ENCODE results near the gene LRRC49.

Gene LRRC49

DNA sequence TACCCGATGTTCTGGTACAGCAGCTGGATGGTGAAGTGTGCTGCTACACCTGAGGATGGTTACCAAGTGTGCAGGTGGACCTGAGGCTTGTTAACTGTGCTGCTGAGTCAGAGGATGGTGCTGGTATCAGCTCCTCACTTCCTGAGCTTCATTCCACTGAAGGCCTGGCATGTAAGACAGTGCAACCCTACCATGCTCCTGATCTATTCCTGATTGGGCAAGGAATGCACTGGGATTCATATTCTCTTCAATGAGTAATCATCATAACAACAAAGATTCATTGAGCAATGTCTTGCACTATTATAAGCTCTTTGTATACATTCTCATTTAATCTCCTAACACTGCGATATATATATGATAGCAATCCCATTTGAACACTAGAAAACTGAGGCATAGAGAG, 159.7 kb downstream of the LRRC49 start:
- no peak for DNase-seq (ENCODE audit: low spot score)

DNA sequence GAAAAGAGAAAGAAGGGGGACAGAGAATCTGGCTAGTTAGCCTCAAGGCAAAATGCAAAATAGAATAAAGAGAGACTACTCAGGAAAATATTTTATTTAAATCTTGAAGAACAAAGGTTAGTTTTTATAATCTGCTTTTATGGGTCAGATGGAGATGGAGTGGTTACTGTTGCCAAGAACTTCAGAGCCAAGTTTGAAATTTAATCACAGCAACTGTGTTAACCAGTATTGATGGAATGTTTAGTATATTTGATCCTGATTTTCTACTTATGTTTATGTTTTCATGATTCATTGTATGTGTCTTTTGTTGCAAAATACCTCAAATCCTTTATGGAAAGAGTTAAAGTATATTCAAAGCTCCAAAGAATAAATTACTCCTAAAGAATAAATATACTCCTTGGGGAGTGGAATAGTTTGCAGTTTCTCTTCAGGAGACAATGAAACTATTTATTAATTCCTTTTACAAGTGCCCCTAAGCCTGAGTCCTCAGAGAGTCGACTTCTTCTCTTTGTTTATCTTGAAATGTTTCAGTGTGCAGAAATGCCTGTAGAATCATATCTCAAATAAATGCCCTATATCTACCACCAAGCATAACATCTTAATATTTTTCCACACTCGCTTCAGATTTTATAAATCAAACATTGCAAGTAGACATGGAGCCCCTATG, 161.8 kb downstream of the LRRC49 start:
- no peak for DNase-seq (ENCODE audit: low spot score)

DNA sequence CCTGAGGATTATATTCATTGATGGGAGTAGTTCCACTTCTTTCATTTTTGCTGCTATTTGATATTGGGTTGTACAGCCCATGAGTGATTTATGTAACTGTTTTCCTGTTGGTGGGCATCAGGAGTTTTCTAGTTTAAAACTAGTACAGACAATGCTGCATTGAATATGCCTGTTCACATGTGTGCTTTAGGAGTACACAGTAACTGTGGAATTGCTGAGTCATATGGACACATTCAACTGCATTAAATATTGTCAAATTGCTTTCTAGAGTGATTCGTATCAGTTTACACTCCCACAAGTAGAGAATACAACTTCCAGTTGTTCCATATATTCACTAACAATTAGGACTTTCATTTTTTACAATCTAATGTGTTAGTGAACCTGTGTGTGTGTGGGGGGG, 162.8 kb downstream of the LRRC49 start:
- DNase-seq (ENCODE audit: low spot score): no peak

DNA sequence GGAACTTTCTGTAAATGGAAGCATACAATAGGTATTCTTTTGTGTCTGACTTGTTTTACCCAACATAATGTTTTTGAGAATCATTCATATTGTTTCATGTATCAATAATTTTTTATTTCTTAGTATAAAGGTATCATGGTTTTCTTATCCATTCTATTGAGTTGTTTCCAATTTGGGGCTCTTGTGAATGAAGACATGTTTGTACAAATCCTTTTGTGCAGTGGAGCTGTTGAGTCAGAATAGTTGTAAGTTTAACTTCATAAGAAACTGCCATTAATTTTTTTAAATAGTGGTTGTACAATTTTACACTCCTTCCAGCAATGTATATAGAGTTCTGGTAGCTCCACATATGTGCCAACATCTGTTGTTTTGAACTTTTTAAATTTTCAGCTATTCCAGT, 163.5 kb downstream of the LRRC49 start:
- no peak for DNase-seq (ENCODE audit: low spot score)

DNA sequence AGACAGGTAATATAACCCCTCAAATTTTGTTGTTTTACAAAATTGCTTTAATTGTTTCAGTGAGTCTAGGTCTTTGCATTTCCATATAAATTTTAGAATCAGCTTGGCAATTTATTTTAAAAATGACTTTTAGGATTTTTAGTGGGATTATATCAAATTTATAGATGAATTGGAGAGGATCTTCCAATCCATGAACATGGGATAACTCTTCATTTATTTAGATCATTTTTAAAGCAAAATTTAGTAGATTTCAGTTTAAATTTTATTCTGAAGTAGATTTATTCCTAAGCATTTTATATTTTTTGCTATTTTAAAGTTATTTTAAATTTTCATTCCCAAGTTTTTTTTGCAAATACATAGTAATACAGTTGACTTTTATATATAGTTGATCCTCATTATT, 164.5 kb downstream of the LRRC49 start:
- DNase-seq (ENCODE audit: low spot score): no peak

DNA sequence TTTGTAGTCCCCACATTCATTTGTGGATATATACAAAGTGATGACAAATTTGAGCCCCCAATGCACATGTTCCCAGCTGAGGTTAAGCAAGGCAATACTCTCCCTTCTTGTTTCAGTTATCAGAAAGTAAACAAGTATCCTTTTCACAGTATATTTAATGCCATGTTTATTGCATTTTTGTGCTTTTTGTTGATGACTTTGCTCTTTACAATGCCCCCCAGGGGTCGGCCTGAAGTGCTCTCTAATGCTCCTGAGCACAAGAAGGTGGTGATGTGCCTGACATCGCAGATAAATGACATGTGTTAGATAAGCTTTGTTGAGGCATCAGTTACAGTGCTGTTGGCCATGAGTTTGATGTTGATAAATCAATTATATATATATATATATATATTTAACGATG, 165.0 kb downstream of the LRRC49 start:
- DNase-seq (ENCODE audit: low spot score): no peak

DNA sequence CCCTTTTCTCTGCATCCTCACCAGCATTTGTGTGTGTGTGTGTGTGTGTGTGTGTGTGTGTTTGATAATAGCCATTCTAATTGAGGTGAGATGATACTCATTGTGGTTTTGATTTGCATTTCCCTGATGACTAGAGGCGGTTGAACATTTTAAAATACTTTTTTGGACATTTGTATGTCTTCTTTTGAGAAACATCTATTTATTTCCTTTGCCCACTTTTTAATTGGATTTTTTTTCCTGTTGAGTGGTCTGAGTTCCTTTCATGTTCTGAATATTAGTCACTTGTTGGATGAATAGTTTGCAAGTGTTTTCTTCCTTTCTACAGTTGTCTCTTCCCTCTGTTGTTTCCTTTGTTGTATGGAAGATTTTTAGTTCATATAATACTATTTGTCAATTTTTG, 168.4 kb downstream of the LRRC49 start:
- DNase-seq (ENCODE audit: low spot score): no peak

DNA sequence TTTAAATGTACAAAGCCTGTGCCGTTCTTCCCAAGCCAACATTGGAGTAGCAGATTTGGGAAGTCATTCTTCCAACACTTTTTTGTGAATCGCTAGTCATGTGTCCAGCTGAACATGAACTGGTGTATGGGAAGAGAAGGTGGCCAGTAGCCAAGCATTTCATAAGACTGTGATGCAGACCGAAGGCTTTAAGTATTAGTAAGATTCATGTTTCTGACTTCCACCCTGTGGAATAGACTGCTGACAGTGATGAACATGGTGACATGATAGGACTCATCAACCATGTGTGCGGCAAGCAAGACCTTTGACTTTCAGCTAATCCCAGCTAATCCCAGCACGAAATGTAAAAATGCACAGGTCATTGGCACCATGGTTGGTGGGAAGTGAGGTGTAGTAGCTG, 174.4 kb downstream of the LRRC49 start:
- DNase-seq (ENCODE audit: low spot score): no peak

DNA sequence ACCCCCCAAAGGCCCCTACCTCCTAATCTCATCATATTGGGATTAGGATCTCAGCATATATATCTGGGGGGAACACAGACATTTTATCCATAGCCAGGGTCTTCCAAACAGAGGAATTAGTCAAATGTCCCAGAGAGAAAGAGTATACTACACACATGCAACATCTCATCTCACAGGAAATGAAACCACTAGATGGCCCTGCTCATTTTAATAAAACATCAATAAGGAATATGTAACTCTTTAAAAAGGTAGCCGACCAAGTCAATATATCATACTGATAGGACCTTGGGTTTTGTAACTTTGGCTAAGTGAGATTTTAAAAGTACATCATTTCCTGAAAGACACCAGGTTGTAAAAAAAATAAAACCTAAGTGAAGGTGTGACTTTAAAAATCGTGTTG, 177.1 kb downstream of the LRRC49 start:
- no peak for DNase-seq (ENCODE audit: low spot score)

DNA sequence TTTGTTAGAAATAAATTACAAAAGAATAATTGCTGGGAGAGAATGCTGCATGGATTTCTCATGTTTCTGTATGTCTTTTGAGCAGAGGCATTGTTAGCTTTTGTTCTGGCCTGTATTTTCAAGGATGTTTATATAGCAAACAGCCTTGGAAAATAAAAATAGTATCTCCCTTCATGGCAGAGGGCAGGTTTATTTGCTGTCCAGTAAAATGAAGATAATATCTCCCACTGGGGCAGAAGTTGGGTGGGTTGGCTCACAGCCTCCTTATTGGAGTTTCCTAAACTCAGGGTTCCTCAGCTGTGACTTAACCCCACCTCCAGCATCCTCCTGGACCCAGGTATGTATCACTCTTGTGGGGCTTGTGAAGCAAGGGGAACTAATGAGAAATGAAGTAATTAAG, 178.9 kb downstream of the LRRC49 start:
- DNase-seq (ENCODE audit: low spot score): no peak

DNA sequence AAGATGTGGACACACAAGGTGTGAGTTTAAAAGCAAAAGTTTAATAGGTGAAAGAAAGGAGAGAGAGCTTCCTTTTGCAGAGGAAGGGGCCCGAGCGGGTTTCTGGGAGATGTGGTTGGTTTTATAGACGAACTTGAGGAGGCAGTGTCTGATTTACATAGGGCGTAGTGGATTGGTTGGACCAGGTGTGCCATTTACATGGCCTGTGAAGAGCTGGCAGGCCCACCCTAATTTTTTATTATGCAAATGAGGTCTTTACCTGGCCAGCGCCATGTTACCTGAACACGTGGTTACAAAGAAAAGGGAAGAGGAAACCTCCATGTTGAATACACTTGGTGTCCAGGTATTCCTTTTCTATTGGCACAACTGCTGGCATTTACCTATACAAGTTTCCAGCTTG, 179.8 kb downstream of the LRRC49 start:
- no peak for DNase-seq (ENCODE audit: low spot score)

DNA sequence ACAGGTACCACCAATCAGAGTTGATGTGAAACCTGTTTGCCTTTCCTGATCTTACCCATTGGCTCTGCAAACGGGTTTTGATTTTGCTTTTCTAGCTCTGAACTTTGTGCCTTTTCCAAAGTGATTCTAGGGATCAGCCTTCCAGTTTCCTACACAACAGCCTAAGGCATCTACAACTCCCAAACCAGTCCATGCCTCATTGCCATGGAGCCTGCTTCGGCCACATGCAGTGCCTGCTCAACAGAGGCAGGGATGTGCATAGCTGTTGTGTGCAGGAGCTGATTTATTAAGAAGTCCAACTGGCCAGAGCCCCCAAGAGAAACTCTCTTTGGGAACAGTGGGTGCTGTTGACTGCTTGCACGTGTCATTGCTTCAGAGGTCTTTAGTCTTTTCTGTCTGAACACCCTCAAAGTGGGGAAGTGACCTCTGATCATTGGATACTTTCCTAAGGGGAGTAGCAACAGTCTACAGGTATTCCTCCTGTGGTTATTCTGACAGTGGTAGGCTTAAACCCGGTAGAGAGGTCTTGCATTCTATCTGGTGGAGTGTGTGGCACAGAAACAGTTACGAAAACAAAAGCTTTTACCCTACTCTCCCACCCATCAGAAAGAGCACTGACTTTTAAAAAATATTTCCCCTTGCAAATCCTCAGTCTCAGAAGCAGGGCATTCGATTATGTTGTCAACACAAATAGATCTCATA, 186.0 kb downstream of the LRRC49 start:
- no peak for DNase-seq (ENCODE audit: low spot score)

DNA sequence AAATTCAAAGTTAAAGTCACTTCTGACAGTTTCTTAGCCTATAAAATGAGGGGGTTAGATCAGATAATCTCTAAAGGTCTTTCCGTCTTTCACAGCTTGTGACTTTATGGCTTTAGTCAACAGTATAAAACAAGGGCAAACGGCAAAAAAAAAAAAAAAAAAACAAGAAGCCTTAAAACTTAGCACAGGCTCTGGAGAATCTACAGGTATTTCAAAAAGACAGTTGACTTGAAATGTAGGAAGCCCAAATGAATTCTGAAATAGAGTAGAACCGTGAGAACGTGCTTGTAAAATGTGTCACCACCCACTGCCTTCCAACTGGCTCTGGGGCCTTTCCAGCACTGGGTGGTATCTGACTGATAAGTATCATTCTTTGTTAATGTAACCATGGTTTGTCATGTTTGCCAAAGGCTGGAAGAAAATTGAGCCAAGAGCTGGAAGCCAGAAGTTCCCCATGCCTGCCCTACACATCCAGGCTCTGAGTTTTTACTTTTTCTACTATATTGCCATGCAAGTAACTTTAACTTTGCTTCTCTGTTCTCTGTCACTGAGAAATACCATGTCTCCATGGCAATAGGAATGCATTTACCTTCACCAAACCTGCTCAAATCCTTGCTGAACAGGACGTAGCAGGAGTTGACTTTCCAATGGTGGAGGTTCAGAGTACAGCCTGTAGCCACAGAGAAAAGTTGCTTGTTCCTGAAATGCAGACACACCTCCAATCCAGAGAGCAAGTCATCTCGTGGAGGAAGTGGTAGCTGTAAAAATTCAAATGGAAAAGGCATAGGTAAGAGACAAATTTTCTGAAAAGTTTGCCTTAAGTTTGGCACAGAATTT, 186.8 kb downstream of the LRRC49 start:
- no peak for DNase-seq (ENCODE audit: low spot score)

DNA sequence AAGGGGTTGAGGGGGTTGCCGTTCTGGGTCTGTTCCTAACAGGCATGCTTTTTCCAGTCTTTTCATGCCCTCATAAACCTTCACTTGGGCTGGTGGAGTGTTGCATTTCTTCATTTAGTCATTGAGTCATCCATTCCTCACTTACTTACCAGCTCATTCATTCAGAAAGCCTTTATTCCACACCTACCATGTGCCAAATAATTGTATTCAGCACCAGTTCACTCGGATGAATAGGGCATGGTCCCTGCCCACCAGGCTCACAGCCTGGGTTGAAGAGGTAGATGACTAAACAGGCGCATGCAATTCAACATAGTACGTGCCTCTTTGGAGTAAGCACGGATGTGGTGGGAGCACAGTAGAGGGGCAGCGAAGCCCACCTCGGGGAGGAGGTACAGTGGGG, 187.5 kb downstream of the LRRC49 start:
- no peak for DNase-seq (ENCODE audit: low spot score)

DNA sequence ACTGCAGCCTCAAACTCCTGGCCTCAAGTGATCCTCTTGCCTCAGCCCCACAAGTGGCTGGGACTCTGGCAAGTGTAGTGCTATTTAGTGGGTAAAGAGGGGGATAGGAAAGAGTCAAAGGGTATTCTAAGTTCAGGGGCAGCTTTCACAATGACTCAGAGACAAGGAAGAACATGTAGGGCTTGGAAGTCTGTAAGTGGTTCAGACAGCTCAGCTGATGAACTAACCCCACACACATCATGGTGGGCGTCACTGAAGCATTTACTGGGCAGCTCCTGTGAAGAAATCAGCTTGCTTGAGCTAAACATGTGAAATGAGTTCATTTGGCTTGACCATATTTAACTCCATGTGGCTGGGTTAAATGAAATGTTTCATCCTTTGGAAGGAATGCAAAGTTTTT, 188.1 kb downstream of the LRRC49 start:
- no peak for DNase-seq (ENCODE audit: low spot score)

DNA sequence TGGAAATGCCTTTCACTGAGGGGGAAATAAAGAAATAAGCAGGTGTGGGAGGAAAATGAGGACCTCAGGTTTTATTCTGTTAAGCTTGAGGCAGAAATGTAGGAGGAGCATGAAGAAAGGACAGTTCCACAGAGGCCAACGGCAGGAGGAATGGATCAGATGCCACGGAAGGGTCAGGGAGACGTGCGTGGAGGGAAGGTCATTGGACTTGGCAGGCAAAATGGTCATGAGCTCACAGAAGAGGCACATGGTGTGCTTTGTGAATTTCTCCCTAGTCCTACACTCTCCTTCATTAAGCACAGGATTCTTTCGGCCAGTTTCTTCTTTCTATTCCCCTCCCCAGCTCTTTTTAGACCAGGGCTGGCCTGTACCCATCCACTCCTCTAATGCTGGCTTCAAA, 190.2 kb downstream of the LRRC49 start:
- no peak for DNase-seq (ENCODE audit: low spot score)

DNA sequence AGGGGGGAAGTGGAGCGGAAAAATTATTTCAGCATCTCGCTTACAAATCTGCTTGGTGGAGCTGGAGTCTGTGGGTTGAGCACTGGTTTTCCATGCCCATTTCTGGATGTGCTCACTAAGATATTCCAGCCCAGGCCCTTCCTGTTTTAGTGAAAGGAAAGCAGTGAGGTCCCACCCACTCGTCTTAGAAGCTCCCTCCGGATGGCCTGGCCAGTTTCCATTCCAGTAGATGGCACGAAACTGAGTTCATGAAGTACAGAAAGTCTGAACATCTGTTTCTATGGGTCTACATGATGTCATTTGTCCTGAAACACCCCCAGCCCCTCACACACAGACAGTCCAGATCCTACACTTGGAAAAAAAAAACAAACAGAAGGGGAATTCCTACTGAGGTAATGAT, 190.7 kb downstream of the LRRC49 start:
- no peak for DNase-seq (ENCODE audit: low spot score)

DNA sequence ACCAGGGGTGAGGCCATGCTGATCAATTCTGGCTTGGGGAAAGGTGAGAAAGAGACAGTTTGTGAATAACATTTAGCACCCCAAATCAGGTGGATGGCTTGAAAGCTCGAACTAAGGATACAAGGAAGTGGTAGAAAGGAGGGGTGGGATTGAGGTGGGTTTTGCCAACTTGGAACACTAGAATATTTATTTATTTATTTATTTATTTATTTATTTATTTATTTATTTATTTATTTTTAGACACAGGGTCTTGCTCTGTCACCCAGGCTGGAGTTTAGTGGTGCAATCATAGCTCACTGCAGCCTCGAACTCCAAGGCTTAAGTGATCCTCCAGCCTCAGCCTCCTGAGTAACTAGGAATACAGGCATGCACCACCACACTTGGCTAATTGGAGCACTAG, 191.6 kb downstream of the LRRC49 start:
- no peak for DNase-seq (ENCODE audit: low spot score)

DNA sequence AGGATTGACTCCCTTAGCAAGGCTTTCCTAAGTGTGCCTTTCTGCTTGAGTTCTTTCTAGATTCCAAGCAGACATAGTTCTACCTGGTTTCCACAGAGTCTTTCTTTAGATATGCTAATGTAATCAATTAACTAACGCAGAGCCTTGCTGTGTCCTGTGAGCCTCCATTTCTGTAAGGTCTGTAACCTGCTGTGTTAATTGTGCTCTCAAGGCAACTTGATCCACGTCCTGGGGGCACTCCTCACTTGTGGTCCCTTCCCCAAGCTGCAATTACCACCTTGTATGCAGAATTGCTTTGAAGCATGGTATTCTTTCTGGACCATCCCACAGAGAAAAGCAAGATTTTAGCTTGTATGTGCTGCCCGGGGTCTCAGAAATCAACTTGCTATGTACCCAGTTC, 193.2 kb downstream of the LRRC49 start:
- DNase-seq (ENCODE audit: low spot score): no peak

DNA sequence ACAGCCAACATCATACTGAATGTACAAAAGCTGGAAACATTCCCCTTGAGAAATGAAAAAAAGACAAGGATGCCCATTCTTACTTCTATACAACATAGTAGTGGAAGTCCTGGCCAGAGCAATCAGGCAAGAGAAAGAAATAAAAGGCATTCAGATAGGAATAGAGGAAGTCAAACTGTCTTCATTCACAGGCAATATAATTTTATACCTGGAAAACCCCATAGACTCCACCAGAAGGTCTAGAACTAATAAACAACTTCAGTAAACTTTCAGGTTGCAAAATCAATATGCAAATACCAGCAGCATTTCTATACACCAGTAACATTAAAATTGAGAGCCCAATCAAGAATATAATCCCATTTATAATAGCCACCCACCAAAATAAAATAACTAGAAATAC, 195.5 kb downstream of the LRRC49 start:
- DNase-seq (ENCODE audit: low spot score): no peak

DNA sequence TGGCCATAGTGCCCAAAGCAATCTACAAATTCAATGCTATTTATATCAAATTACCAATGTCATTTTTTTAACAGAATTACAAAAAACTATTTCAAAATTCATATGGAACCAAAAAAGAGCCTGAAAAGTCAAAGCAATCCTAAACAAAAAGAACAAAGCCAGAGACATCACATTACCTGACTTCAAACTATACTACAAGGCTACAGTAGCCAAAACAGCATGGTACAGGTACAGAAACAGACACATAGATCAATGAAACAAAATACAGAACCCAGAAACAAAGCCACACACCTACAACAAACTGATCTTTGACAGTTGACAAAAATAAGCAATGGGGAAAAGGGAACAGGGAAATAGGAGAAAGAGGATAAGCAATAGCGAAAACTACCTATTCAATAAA, 196.1 kb downstream of the LRRC49 start:
- DNase-seq (ENCODE audit: low spot score): no peak

DNA sequence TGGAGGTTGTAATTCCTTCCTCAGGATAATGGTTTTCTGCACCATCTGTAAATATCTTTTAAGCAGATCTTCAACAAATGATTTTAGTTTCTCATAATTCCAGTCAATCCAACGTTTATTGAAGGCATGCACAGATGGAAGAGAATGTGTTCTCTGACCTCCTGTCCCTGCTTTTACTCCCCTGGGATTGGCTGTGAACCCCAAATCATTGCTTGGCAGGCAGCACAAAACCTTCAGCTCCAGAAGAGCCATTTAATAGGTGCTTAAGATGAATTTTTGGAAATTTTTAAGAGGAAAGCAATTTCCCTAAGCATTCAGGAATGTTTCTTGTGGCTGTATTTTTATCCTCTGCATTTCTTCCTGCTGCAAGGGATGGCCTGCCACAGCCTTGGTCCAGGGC, 197.2 kb downstream of the LRRC49 start:
- no peak for DNase-seq (ENCODE audit: low spot score)

DNA sequence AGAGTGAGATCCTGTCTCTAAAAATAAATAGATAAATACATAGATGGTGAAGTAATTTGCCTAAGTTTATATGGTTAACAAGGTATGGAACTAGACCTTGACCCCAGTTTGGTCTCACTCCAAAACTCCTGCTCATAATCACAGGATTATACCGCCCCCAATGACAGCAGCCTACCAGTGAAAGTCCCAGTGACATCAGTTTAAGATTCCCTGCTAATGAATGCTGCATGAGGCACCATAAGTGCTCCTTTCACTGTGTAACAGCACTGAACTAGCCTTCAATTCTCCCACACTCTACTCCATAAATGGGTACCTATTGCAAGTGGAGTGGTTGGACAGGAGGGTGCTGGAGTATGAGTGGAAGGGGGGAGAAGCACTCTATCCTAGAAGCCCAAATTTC, 199.0 kb downstream of the LRRC49 start:
- DNase-seq (ENCODE audit: low spot score): no peak
